Frontal cortex (tissue), 4 donors: ENCODE data around the gene PBX3. TPM values are rescaled to one million over a fixed set of nuclear protein-coding genes. Genes with fewer than 3 reads are reported as not detected.

Source experiments
- DNase-seq, 2 donors: peaks; one replicate each; pipeline ENCODE4 v3.0.0; 2012; ENCODE audit warnings: low spot score in 2 of 2
- FAIRE-seq: peaks from 2 replicates; lab custom pipeline; 2012; peaks lifted over from hg19 to GRCh38; lab: Jason Lieb, UNC
- total RNA-seq: library from RNA; depleted of rRNA; stranded (reverse); fragments of >200 nt; gene quantifications from one replicate; pipeline ENCODE4 v1.2.3, GENCODE V29; 2014
- donor health status: control.
- donor health status: control.
- donor health status: control.

The PBX3 gene
- total RNA-seq, 1 donor from 2014 or later = 37.5 TPM

DNA sequence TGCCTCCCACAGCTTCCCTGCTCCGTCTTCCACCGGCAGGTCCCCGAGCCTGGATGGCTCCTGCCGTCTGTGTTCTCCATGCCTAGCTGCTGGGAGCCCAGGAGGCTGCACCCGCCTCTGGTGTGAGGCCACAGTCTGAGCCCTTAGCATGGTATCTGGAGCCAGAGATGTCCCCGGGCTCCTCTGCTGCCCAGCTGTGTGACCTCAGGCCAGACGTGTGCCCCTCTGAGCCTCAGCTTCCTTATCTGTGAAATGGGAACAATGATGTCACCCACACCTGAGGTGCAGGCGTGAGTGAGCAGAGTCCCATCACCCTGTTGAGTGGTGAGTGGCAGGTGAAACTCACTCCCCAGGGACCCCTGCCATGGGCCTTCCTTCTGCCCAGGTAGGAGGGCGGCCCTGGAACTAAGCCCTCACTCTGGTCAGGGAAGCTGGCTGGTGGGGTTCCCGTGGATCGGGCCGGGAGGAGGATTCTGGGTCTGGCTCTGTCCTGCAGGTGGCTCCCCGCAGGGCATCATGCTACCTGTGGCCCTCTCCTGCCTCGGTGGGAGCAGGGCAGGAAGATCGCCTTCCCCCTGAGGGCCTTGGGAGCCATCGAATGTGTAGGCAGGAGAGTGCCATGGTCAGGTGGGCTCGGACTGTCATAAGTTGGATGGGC is 239.0 kb downstream of the PBX3 start:
- FAIRE-seq = no peak
- no peak for DNase-seq

DNA sequence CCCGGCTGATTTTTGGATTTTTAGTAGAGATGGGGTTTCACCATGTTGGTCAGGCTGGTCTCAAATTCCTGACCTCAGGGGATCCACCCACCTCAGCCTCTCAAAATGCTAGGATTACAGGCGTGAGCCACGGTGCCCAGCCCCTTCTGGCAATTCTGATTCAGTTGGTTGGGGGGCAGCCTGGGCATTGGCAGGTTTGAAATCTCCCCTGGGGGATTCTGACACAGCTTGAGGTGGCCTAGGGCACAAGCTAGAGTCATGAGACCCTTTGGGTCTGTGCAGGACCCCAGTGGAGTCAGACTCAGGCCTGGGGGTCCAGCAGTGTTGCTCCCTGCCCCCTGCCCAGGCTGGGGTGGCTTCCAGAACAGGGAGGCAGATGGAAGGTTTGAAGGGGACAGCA is 239.8 kb downstream of the PBX3 start:
- DNase-seq = no peak
- no peak for FAIRE-seq

DNA sequence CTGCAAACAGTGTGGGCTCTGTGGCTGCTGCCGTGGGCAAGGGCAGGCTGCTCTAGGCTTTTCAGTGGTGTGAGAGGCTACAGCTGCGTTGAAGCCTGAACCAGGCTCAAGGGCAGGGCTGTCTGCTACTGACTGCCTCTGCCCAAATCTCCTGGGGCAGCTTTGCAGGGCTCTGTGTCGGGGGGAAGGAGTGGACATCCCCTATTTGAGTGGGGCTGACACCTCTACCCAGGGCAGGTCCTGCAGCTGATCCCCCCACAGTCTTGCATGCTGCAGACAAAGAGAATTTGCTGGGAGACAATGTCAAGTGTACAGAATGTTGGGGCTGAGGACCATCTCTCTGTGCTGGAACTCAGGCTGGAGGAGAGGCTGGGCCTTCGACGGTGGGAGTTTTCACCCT is 240.2 kb downstream of the PBX3 start:
- no peak for FAIRE-seq

DNA sequence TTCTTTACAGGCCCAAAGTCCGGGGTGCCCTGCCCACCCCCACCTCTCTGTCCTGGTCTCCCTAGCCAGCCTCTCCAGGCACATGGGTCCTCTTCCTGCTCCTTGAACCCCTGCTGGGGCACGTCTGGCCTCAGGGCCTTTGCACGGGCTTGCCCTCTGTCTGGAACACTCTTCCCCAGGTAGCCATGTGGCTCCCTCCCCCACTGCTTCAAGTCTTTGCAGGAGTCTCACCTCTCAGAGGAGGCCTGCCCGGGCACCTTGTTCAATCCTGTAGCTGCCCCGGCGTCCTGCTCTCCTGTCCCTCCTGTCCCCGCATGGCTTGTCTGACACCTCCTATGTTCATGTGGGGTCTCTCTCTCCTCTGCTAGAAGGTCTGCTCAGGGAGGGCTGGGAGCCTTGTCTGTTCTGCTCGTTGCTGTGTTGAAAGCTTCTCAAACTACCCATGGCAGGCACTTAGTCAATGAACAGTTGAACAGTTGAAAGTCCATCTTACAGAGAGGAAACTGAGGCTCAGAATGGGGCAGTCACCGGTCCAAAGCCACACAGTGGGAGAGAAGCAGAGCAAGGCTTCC is 241.4 kb downstream of the PBX3 start:
- DNase-seq (no peak), FAIRE-seq (no peak)

More for the DNA sequence above, 240.2 kb downstream of the PBX3 start:
- DNase-seq = no peak

DNA sequence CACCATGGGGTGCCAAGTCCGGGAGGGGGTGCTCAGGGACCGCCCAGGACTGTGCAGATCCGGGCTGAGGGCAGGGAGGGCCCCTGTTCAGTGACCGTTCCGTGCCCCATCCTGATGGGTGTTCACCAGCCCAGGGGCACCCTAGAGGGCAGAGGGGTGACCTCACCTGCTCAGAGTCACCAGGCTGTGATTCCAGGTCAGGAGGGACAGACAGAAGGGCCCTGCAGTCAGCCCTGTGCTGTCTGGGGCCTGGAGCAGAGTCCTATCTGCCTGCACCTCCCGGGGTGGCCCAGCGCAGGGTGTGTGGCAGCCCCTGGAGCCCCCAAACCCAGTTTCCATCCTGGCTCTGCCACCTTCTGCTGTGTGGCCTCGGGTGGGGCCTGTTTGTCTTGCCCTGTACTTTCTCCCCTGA is 241.9 kb downstream of the PBX3 start:
- no peak for FAIRE-seq
- no peak for DNase-seq

DNA sequence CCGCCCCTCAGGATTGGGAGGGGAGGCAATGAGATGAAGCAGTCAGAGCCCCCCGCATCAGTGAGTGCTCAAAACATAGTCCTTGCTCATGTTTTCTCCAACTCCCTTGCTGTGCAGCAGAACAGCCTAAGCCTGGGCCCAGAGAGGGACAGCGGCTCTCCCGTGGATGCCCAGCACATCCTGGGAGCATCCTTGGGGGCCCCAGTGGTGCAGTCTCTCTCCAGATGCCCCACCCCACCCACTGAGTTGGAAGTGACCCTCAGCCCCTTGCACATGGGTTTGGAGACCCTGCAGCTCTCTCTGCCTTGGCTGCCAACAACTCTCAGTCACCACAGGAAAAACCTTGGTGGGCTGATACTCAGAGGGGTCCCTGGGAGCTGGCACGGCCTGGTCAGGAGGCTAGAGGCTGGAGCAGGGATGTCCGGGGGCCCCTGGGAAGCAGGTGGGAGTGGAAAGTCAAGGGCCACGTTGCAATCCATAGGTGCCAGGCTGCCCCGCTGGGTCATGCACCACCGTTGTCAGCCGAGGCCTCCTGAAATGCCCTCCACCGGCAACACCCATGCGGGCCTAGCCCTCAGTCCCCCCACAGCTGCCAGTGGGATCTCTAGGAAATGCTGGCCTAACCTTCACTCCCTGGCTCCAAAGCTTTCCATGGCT is 242.5 kb downstream of the PBX3 start:
- FAIRE-seq (no peak), DNase-seq (no peak)

DNA sequence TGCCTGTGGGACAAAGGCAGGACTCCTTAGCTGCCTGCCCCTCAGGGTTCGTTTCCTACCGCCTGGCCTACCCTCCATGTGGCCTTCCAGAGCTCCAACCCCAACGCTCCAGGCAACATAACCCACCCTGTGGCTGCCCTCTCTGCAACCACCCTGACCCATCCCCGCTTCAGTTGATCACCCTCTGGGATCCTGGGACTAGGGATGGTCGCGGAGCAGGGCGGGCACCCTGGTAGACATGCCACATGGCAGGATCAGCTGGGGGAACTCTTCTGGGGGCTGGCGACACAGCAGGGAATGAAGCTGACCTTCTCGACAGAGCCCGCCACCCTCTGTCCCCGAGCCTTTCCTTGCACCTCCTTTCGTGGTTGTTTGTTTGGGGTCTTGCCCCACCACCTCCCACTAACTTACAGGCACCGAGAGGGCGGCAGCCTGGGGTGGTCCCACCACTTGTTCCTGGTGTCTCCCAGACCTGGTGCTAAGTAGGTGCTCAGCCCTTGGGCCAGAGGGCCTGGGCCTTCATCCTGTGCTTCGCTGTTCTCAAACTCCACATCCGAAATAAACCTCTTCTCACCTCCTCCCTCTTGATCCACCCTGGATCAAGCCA is 243.1 kb downstream of the PBX3 start:
- DNase-seq (no peak), FAIRE-seq (no peak)

DNA sequence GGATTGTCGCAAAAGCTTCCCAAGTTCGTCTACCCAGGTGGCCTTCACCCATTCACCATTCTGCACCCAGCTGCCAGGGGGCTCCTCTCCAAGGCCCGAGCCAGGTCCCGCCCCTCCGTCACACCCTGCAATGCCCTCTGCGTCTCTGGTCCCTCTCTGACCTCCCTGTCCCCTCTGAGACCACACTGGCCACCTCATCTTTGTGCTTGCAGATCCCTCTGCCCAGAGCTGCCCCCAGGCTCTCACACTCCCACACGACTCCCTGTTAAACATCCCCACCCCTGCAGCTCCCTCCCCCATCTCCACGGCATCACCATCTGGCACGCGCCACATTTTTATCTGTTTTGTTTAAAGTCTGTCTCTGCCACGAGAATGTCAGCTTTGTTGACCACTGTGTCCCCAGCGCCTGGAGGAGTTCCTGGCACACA is 243.6 kb downstream of the PBX3 start:
- DNase-seq (peak in 1 of 2 donors; percentile 23), FAIRE-seq (no peak)

DNA sequence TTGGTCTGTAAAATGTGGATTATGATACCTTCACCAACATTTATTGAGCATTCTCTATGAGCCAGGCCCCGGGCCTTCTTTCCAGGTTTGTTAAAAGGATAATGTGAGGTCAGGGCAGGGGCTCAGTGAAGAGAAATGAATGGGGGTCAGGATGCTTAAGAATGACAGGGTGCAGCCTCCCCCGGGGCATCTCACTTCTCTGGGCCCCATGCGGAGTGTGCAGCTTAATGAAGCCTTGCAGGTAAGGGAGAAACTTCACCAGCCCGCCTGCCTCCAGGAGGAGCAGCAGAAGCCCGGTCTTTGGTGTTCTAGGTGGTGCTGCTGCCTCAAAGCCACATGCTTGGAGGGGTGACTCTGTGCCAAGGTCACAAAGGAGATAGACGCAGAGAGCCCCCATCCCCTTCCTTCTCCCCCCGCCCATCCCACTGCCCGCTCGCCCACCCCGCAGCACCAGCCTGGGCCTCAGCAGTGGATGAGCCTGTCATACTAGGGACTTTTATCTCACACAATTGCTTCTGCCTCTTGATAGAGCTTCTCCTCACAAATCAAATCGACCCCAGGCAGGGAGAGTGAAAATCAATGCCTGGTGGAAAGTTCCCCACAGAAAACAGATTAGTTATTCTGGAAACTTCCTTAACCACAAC is 244.8 kb downstream of the PBX3 start:
- no peak for DNase-seq

DNA sequence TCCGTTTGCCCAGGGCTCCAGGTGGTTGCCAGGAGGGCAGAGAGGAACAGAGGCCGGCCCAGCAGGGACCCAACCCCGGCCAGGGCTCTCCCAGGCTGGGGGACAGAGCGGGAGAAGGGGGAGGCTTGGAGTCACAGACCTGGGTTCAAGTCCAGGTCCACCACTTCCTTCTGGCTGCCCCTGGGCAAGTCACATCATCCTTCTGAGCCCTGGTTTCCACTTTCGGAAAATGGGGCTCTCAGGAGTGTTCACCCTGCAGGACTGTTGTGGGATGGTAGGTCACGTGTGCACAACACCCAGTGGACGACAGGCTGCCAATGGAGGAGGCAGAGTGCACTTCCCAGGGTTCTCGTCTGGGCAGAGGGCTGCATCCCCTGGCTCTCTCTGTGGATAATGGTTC is 245.4 kb downstream of the PBX3 start:
- DNase-seq (no peak), FAIRE-seq (no peak)

More for the DNA sequence above, 244.8 kb downstream of the PBX3 start:
- no peak for FAIRE-seq

DNA sequence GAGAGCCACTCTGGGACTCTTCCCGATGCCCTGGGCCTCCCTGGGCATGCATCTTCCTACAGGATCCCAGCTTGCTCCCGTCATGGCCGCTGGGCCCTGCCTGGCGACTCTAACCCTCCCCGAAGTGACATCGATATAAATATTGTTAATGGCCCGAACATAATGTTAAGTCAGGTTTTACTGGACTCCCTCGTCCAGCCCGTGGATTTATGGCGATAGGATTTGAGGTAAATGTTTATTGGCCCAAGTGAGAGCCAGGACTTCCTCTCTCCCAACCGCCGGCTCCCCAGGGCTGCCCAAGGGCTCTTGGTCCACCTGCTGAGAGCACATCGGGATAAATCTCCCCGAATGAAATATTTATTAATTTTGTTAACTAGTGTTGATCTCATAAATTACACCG is 246.3 kb downstream of the PBX3 start:
- no peak for FAIRE-seq
- no peak for DNase-seq

DNA sequence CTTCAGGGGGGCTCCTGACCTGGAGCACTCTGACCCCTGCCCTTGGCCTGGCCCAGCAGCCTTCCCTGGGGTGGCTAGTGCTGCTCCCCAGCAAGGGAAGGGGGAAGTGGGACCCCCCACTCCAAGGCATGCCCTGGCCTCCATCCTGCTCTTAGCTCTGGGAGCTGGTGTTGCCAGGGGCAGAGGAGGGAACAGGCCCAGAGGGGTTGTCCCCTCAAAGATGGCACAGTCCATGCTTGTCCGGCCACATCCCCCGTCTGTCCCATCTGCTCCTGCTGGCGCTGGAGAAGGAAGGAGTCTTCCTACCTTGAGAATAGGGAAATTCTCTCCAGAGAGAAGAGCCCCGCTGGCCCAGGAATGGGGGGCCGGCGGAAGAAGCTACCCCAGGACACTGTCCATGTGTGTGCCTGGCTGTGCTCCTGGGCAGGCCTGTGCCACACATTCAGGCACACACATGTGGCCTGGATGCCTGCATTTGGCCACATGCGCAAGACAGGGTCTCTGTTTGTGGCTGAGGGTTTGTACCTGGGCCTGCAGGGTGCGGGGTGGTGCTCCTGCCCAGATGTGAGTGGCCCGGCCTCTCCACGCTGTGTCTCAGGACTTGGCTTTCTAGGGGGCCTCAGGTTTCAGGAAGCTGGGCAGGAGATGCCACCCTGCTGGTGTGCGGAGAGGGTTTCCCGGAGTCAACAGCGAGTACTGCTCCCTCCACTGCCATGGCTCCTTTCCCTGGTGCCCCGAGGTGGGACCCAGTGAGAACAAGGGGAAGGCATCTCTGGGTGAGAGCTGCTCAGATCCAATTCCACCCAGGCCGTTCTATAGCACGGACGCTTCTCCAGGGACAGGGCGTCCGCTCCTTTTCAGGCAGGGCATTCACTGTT is 247.1 kb downstream of the PBX3 start:
- DNase-seq = no peak
- FAIRE-seq = no peak

DNA sequence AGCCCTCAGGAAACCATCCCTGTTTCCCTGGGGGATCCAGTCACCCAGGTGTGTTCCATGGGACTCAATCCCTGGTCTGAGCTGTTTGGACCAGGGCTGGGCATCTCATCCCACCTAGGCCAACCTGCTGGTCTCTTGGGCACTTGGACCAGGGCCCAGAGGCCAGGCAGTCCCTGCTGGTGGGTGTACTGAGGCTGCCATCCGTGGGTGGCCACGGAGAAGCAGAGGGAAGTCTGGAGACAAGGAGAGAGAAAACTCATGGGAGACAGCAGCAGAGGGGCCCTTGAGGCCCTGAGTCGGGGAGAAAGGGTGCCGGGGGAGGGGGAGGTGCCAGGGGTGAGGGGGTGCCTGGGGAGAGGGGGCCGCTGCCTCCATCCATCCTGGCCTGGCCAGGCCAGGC is 247.8 kb downstream of the PBX3 start:
- DNase-seq (no peak), FAIRE-seq (no peak)

DNA sequence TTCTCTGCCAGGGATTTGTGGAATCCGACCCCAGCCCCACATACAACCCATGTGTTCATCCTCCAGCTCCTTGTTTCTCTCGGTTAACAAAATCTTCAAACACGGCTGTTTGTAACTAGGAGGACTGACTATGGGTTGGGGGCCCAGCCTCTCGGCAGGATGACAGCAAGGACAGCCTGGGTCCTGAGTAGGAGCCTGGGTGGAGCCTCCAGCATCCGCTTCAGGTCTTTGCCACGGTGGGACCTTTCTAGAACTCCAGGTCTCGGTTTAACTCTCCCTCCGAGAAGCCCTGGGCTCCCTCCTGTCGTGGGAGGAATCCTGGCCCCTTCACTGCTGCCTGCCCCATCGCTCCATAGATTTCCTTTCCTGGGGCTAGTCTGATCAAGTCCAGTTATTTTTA is 248.5 kb downstream of the PBX3 start:
- FAIRE-seq = no peak
- DNase-seq = no peak

DNA sequence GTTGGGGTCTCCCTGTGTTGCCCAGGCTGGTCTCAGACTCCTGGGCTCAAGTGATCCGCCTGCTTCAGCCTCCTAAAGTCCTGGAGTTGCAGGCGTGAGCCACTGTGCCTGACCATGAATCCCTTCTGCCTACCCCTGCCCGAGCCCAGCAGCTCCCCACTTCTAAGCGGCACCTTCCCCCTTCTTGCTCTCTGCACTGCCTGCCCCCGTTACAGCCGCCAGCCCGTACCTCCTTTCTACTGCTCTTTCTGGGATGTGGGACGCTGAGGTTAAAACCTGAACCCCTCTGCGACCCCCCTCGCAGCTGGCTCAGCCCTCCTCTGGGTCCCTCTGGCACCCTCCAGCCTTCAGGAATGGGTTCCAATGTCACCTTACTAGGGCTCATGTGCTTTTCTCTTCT is 249.6 kb downstream of the PBX3 start:
- FAIRE-seq (no peak), DNase-seq (no peak)

DNA sequence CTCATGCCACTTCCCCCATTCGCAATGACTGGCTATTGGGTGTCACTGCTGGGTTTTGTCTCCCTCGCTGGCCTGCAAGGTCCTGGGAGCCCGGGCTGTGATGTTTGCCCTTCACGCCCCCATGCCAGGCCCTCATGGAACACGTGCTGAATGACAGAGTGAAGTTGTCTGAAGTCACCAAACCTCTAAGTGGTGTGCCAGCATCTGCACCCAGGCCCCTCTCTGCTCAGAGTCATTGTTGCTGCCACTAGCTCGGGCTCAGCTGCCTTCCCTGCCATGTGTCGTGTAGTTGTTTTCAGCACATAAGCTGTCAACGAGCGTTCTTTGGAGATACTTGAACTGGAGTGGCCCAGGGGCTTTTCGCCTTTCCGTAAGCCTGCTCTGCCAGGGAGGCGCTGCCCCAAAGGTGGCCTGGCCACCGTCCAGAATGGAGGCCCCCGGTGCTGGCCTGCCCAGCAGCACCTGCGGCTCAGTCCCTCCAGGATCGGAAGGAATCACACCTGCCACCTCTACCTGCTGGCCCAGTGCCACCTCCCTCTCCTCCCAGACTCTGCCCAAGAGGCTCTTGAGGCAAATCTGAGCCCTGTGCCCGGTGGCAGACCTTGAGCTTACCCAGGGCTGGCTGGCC is 250.1 kb downstream of the PBX3 start:
- no peak for FAIRE-seq
- DNase-seq = no peak

DNA sequence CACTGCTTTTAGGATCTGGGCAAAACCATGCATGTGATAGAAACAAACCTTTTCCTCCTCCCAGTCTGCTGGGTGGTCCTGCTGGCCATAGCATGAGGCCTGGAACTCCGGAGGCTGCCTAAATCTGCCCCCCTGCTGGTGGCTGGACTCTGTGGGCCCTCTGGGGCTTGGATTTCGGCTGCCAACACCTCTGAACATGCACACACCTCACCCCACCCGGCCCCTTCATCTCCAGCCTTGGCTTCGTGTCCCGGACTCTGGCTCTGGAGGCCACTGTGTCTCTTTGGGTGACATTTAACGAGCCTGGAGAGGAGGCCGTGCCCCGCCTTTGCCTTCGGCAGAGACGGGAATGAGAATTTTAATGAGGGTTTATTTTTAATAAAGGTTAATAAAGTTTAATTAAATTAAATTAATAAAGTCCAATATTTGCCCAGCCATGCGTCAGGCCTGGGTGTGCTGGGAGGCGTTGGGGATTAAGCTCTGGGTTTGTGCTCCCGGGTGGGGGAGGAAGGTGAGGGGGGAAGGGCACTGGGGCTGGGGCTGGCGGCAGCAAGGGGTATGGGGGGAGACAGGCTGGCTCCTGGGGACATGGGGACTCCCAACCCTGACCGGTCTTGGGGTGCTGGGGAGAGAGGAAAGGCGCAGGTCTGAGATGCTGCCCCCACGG is 251.8 kb downstream of the PBX3 start:
- FAIRE-seq (no peak), DNase-seq (no peak)

DNA sequence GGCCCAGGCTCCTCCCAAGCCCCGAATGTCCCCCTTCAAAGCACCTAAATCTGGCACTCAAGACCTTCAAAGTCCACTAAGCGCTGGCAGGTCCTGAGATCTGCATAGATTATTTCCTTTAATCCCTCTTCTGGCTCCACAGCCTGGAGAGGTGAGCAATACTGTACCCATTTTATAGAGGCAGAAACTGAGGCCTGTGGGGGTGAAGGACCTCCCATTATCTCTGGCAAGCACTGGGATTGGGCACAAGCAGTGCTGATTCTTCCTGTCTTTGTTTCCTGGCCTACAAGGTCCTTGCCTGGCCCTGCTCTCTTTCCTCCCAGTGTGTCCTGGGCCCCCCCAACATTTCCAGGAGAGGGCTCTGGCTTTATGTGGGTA is 252.3 kb downstream of the PBX3 start:
- FAIRE-seq = no peak

DNA sequence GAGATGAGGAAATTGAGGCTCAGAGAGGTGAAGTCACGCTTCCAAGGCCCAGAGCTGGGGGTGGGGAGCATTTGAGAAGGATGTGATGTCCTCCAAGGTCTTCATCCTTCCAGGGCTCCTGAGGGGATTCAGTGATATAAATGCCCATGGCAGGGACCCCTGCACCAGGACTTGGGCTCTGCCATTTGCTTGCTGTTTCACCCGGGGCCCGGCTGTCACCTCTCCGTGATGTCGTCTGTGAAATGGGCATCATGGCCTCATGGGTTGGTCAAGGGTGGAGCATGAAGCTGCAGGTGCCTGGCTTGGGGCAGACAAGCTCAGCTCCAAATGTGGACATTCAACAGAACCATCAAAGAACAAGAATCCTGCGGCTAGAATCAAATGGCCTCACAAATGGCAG is 253.1 kb downstream of the PBX3 start:
- no peak for DNase-seq

More for the DNA sequence above, 252.3 kb downstream of the PBX3 start:
- DNase-seq = no peak

More for the DNA sequence above, 253.1 kb downstream of the PBX3 start:
- FAIRE-seq = no peak
